CD14-positive monocyte (primary cell): ENCODE measurements around the gene MRGPRF. TPM values are rescaled to one million over a fixed set of nuclear protein-coding genes. Genes with fewer than 3 reads are reported as not detected.
A peak's percentile ranks its signal among the peaks of the same experiment; 100 is the strongest.

Experiments
- DNase-seq, 3 donors: peaks; one replicate each; pipeline ENCODE4 v3.0.0-alpha.2; 2011 to 2022
- H2AFZ ChIP-seq: 2 replicates; pipeline ENCODE4 v1.6.0; 2012; ENCODE audit warnings: mild to moderate bottlenecking, low read depth, low read length, inconsistent platforms; ENCODE audit not compliant: insufficient read depth, poor library complexity, severe bottlenecking
- H3K27ac ChIP-seq, 2 donors: 1 replicate in 1 of 2; 2 replicates in 1 of 2; pipeline ENCODE4 v1.5.1; 2012 to 2013; ENCODE audit warnings: low read length in 2 of 2, control low read depth in 1 of 2, inconsistent platforms in 1 of 2, low read depth in 1 of 2, mild to moderate bottlenecking in 1 of 2
- H3K27me3 ChIP-seq, 2 donors: one replicate each; pipeline versions ENCODE4 v1.6.0 to v1.6.1; 2011 to 2013; ENCODE audit warnings: low read length in 2 of 2; ENCODE audit not compliant: control insufficient read depth in 2 of 2, insufficient read depth in 2 of 2
- H3K36me3 ChIP-seq, 2 donors: replicated peaks in 1 of 2; 1 replicate in 1 of 2; 2 replicates in 1 of 2; pipeline versions ENCODE4 v1.5.1 to v1.6.1; 2012 to 2013; ENCODE audit warnings: low read length in 2 of 2, control low read depth in 1 of 2, inconsistent platforms in 1 of 2, mild to moderate bottlenecking in 1 of 2; ENCODE audit not compliant: insufficient read depth in 2 of 2, control insufficient read depth in 1 of 2
- H3K4me1 ChIP-seq, 2 donors: 1 replicate in 1 of 2; 2 replicates in 1 of 2; pipeline versions ENCODE4 v1.5.1 to v1.6.1; 2012 to 2013; ENCODE audit warnings: low read length in 2 of 2, control low read depth in 1 of 2, inconsistent platforms in 1 of 2, mild to moderate bottlenecking in 1 of 2, moderate library complexity in 1 of 2; ENCODE audit not compliant: insufficient read depth in 2 of 2, control insufficient read depth in 1 of 2
- H3K4me2 ChIP-seq: replicated peaks from 2 replicates; pipeline ENCODE3; 2012; ENCODE audit warnings: low read length, moderate library complexity, mild to moderate bottlenecking; ENCODE audit not compliant: poor library complexity, severe bottlenecking; ENCODE audit errors: extremely low read depth
- H3K4me3 ChIP-seq, 3 experiments: fragments of 200-600 bp in 1 of 3; sonication (generic) in 1 of 3; replicated peaks in 1 of 3; 1 replicate in 2 of 3; 2 replicates in 1 of 3; pipeline ENCODE4 v1.5.1; 2011 to 2013; ENCODE audit warnings: low read length in 3 of 3, mild to moderate bottlenecking in 3 of 3, control low read depth in 2 of 3, low read depth in 2 of 3, inconsistent platforms in 1 of 3, moderate library complexity in 1 of 3
- H3K79me2 ChIP-seq: 2 replicates; pipeline ENCODE4 v1.6.0; 2012; ENCODE audit warnings: mild to moderate bottlenecking, control low read depth, inconsistent platforms, low read length, moderate library complexity; ENCODE audit not compliant: insufficient read depth
- H3K9ac ChIP-seq: 2 replicates; pipeline ENCODE4 v1.6.0; 2017; ENCODE audit warnings: low read length, mild to moderate bottlenecking; ENCODE audit not compliant: insufficient read depth, poor library complexity, severe bottlenecking
- H3K9me3 ChIP-seq, 2 donors: replicated peaks in 1 of 2; 1 replicate in 1 of 2; 2 replicates in 1 of 2; pipeline versions ENCODE4 v1.5.1 to v1.6.1; 2012 to 2013; ENCODE audit warnings: low read length in 2 of 2, control low read depth in 1 of 2; ENCODE audit not compliant: control insufficient read depth in 1 of 2, insufficient read depth in 1 of 2
- H4K20me1 ChIP-seq: 2 replicates; pipeline ENCODE4 v1.6.0; 2012; ENCODE audit warnings: mild to moderate bottlenecking, low read length, control low read depth, moderate library complexity; ENCODE audit not compliant: insufficient read depth
- H3K27ac Mint-ChIP-seq, 7 donors: one replicate each; pipeline ENCODE4 v1.8.0; 2020; ENCODE audit warnings: mild to moderate bottlenecking in 7 of 7, mixed read lengths in 7 of 7, moderate library complexity in 6 of 7, inconsistent platforms in 2 of 7
- H3K27me3 Mint-ChIP-seq, 3 donors: one replicate each; pipeline ENCODE4 v1.8.0; 2021 to 2022; ENCODE audit warnings: low read depth in 3 of 3, mild to moderate bottlenecking in 3 of 3, mixed read lengths in 3 of 3, moderate library complexity in 3 of 3, inconsistent platforms in 1 of 3
- H3K36me3 Mint-ChIP-seq, 2 donors: one replicate each; pipeline ENCODE4 v1.8.0; 2020; ENCODE audit warnings: mixed read lengths in 2 of 2, inconsistent platforms in 1 of 2, mild to moderate bottlenecking in 1 of 2
- H3K4me1 Mint-ChIP-seq: one replicate; pipeline ENCODE4 v1.8.0; 2020; ENCODE audit warnings: mild to moderate bottlenecking, mixed read lengths
- H3K4me3 Mint-ChIP-seq, 2 donors: one replicate each; pipeline ENCODE4 v1.8.0; 2020; ENCODE audit warnings: mild to moderate bottlenecking in 2 of 2, mixed read lengths in 2 of 2, moderate library complexity in 1 of 2
- H3K9me3 Mint-ChIP-seq, 7 donors: one replicate each; pipeline ENCODE4 v1.8.0; 2020 to 2022; ENCODE audit warnings: mixed read lengths in 7 of 7, mild to moderate bottlenecking in 6 of 7, moderate library complexity in 6 of 7, inconsistent platforms in 2 of 7
- CTCF ChIP-seq: fragments of 200-600 bp; IDR thresholded peaks from one replicate; pipeline ENCODE4 v1.8.0; 2022; ENCODE audit warnings: antibody characterized with exemption, mild to moderate bottlenecking
- whole genome bisulfite sequencing: methylation state at CpG from one replicate; pipeline ENCODE4 v1.1.5; 2013; ENCODE audit warnings: missing lambda C conversion rate; ENCODE audit not compliant: insufficient coverage; 5-methylcytosine and 5-hydroxymethylcytosine counted together
- intact Hi-C, 2 donors: fragments of 100-400 bp; cut with micrococcal nuclease; formaldehyde crosslinking; loops; one replicate each; pipeline versions ENCODE4 v1.15.0 to v1.15.1; 2023
- polyA plus RNA-seq, 3 donors: library from polyadenylated mRNA; depleted of rRNA in 1 of 3; unstranded in 2 of 3; stranded (reverse) in 1 of 3; fragments of 300-500 nt in 2 of 3; fragments of >200 nt in 1 of 3; fragmentation: Illumina TruSeq in 2 of 3; gene quantifications; 1 replicate in 2 of 3; 2 replicates in 1 of 3; pipeline ENCODE4 v1.2.3, GENCODE V29; 2012 to 2021

The MRGPRF gene
- polyA plus RNA-seq, 3 donors, result 0.22 to 0.23 TPM; not detected in 1

GRCh38 chr11:69052343-69053168, 39.5 kb upstream of the MRGPRF start:
- peak overlapping the region; percentile 21 for H3K4me2 ChIP-seq
- H3K4me3 ChIP-seq, result no peak overlapping the region
- Mint-ChIP-seq H3K9me3 (peaks cover 0 to 2% (median 0%) of the 10 kb centered on the region in 7 donors), H3K4me1 (peaks cover 62% of the 10 kb centered on the region), H3K4me3 (peak overlapping the region in 1 of 2 donors; percentile 31), H3K27ac (peak overlapping the region in 6 of 7 donors; percentile 10 to 89 (median 38)), H3K36me3 (peaks cover 42 to 59% of the 10 kb centered on the region in 2 donors), H3K27me3 (no peaks in the 10 kb centered on the region)
- 77% methylated on average over 21 of the region's 21 CpGs for WGBS
- H3K79me2 ChIP-seq, result peaks cover 85% of the 10 kb centered on the region
- peak overlapping the region in 1 of 2 donors; percentile 51 for H3K27ac ChIP-seq
- H3K9ac ChIP-seq, result no peak overlapping the region
- H2AFZ ChIP-seq, result no peak overlapping the region
- TF ChIP-seq CTCF, result no peak
- H3K36me3 ChIP-seq, result peaks cover 31 to 49% of the 10 kb centered on the region in 2 donors
- H3K4me1 ChIP-seq, result peaks cover 60 to 76% of the 10 kb centered on the region in 2 donors
- no peaks in the 10 kb centered on the region for H3K9me3 ChIP-seq
- H3K27me3 ChIP-seq, result no peaks in the 10 kb centered on the region
- peaks cover 79% of the 10 kb centered on the region for H4K20me1 ChIP-seq
- DNase-seq, result no peak
- intact Hi-C loops, result no loop called here

GRCh38 chr11:69051381-69052342, 38.6 kb upstream of the MRGPRF start:
- Mint-ChIP-seq H3K4me3 (peak overlapping the region; percentile 31 to 42), H3K27ac (peak overlapping the region in 6 of 7 donors; percentile 35 to 94 (median 84)), H3K4me1 (peaks cover 71% of the 10 kb centered on the region), H3K9me3 (peaks cover 0 to 2% (median 0%) of the 10 kb centered on the region in 7 donors), H3K36me3 (peaks cover 37 to 51% of the 10 kb centered on the region in 2 donors), H3K27me3 (no peaks in the 10 kb centered on the region)
- peaks cover 67 to 85% of the 10 kb centered on the region in 2 donors for H3K4me1 ChIP-seq
- H3K4me2 ChIP-seq, result peak overlapping the region; percentile 46
- DNase-seq, result no peak
- H3K27me3 ChIP-seq, result no peaks in the 10 kb centered on the region
- 98% methylated on average over 11 of the region's 20 CpGs for WGBS
- no peak overlapping the region for H3K9ac ChIP-seq
- peaks cover 28 to 41% of the 10 kb centered on the region in 2 donors for H3K36me3 ChIP-seq
- H3K27ac ChIP-seq, result peak overlapping the region in 1 of 2 donors; percentile 70
- no peak overlapping the region for H2AFZ ChIP-seq
- H3K9me3 ChIP-seq, result no peaks in the 10 kb centered on the region
- H3K4me3 ChIP-seq, result no peak overlapping the region
- H4K20me1 ChIP-seq, result peaks cover 71% of the 10 kb centered on the region
- intact Hi-C loops, result no loop called here
- TF ChIP-seq CTCF, result no peak
- H3K79me2 ChIP-seq, result peaks cover 76% of the 10 kb centered on the region
